Brain microvascular endothelial cell (primary cell): ENCODE data around the gene BORCS5.

Source experiments
- DNase-seq: peaks from one replicate; pipeline ENCODE4 v3.0.0-alpha.2; 2020
- H3K27ac ChIP-seq: fragments of 250-450 bp; sonication (Bioruptor Pico); 2 replicates; pipeline ENCODE4 v1.5.1; 2020; ENCODE audit warnings: mild to moderate bottlenecking, moderate library complexity
- H3K27me3 ChIP-seq: fragments of 250-450 bp; sonication (Bioruptor Pico); replicated peaks from 2 replicates; pipeline ENCODE4 v1.5.1; 2020; ENCODE audit warnings: mild to moderate bottlenecking
- H3K36me3 ChIP-seq: fragments of 250-450 bp; sonication (Bioruptor Pico); replicated peaks from 2 replicates; pipeline ENCODE4 v1.5.1; 2020; ENCODE audit warnings: mild to moderate bottlenecking
- H3K4me3 ChIP-seq: 2 replicates; pipeline ENCODE4 v1.5.1; 2011; ENCODE audit warnings: low read depth, mild to moderate bottlenecking, control low read depth, low read length, moderate library complexity
- in situ Hi-C: cut with HindIII; loops from 2 replicates; pipeline ENCODE4 v1.10.0; 2017; ENCODE audit warnings: low sequenced_read_pairs, low pct_ligation_motif_present
- TF ChIP-seq, protein P1 (sequence below): IDR thresholded peaks from 2 replicates; pipeline ENCODE4 v1.5.1; 2011; ENCODE audit warnings: low read depth, mild to moderate bottlenecking, moderate library complexity, low read length, control low read depth, inconsistent platforms; ENCODE audit errors: missing control alignments

BORCS5 gene

DNA sequence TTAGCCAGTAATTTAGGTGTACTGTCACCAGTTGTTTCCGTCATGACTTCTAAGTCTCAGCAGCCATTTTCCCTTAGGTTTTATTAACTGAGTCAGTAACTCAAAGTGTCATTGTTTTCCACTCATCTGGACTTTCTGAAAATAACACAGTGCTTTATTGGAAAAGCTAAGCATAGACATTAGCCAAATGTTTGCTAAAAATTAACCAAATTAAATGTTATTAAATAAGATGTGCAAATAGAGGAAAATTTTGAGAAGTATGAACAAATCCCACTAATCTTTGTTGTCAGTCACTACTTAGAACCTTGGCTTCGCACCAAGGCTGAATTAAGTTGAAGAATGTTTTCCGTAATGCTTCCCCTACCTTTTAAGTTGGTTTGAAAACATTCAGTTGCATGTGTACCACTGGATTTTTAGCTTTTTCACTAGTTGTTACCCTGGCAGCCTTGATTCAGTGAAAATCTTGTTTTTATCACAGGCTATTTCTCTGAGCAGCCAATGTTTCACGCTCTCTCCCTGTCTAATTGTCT is 43.0 kb downstream of the BORCS5 start:
- no peak for DNase-seq
- TF ChIP-seq, protein P1, sequence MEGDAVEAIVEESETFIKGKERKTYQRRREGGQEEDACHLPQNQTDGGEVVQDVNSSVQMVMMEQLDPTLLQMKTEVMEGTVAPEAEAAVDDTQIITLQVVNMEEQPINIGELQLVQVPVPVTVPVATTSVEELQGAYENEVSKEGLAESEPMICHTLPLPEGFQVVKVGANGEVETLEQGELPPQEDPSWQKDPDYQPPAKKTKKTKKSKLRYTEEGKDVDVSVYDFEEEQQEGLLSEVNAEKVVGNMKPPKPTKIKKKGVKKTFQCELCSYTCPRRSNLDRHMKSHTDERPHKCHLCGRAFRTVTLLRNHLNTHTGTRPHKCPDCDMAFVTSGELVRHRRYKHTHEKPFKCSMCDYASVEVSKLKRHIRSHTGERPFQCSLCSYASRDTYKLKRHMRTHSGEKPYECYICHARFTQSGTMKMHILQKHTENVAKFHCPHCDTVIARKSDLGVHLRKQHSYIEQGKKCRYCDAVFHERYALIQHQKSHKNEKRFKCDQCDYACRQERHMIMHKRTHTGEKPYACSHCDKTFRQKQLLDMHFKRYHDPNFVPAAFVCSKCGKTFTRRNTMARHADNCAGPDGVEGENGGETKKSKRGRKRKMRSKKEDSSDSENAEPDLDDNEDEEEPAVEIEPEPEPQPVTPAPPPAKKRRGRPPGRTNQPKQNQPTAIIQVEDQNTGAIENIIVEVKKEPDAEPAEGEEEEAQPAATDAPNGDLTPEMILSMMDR = no peak
- H3K27me3 ChIP-seq = no peaks in the 10 kb centered on the region
- no peaks in the 10 kb centered on the region for H3K36me3 ChIP-seq
- H3K4me3 ChIP-seq = no peak overlapping the region
- no peak overlapping the region for H3K27ac ChIP-seq
- in situ Hi-C loops = no loop called here

DNA sequence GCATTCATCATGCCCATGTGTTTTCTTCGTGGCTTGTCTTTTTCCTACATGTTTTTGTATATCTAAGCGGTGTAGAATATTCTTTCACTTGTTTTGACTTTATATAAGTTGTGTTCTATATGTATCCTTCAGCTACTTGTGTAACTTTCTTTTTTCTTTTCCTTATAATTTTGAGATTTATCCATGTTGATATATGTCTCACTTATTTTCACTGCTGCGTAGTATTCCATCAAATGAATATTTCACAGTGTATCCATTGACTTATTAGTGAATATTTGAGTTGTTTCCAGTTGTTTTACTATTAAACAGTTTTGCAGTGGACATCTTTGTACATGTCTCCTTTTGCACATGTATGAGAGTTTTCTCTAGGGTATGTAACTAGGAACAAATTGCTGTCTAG is 43.9 kb downstream of the BORCS5 start:
- DNase-seq = no peak
- in situ Hi-C loops = no loop called here
- Histone ChIP-seq H3K36me3 (no peaks in the 10 kb centered on the region), H3K4me3 (no peak overlapping the region), H3K27ac (no peak overlapping the region), H3K27me3 (no peaks in the 10 kb centered on the region)
- TF ChIP-seq, protein P1 = no peak

DNA sequence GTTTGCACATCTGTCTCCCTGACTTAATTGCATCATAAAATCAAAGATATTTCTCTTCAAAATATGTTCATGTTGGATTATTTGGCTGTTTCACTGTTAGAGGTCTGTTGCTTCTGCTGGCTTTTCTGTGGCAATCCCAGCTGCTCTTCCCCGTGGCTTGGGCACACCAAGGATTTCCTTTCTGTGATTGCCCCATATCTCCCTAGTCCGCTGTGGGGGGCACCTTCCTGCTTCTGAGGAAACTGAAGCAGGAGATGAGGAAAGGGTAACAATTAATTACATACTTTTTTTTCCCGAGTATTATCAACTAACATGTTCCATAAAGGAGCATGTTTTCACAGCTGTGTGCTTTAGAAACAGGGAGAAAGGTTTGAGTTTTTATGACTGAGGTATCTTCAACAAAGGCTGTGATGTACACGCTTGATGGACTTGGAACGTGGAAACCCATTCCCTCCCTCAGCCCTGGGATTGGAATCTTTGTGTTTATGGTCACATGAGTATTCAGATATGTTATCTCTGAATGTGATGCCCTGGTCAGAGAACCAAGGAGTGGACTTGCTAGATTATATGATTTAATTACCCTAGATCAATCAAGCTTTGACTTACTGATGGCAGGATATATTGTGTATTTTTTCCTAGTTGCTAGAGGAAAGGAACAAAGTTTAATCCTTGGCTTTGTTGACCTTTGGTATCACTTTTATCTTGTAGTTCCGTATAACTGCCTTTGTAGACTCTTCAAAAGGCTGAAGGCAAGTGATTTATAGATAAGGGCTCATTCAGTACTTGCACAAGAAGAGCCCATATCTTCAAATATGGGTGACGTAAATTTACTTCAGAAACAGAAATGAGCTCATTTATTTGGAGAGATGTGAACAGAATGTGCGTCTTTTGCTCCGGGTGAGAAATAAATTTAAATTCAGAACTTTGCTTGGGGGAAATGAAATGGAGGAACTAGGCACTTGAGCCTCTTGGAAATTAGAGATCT is 46.7 kb downstream of the BORCS5 start:
- TF ChIP-seq, protein P1 = no peak
- Histone ChIP-seq H3K4me3 (no peak overlapping the region), H3K27ac (no peak overlapping the region), H3K36me3 (no peaks in the 10 kb centered on the region), H3K27me3 (no peaks in the 10 kb centered on the region)
- no peak for DNase-seq
- in situ Hi-C loops = no loop called here

DNA sequence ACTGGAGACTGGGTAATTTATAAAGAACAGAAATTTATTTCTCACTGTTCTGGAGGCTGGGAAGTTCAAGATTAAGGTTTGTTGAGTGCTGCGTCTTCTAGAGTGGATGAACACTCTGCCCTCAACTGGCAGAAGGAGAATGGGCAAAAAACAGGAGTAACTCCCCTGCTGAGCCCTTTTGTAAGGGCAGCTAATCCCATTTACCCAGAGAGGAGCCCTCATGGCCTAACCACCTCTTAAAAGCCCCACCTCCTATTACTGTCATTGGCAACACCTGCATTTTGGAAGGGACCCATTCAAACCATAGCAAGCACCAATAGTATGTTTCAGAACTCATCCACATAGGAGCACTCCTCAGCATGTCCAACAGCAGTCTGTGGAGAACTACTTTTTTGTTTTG is 47.4 kb downstream of the BORCS5 start:
- TF ChIP-seq, protein P1 = no peak
- in situ Hi-C loops = no loop called here
- Histone ChIP-seq H3K4me3 (no peak overlapping the region), H3K27ac (no peak overlapping the region), H3K36me3 (no peaks in the 10 kb centered on the region), H3K27me3 (no peaks in the 10 kb centered on the region)
- no peak for DNase-seq

DNA sequence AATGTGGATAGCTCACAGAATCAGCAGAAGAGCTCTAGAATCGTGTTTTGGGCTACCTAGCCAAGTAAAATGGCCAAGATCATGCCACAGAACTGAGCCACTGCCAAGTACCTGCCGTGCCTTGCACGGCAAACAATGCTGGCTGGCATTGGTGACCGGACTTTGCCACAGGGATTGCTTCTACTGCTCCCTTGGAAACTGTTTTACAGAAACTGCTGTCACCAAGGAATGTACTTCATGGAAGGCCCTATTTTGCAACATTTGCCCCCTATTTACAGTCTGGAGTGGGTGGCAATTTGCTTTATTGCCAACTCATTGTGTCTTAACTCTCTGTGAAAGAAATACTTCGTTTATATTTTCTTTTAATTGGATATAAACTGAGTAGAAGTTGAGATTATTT is 49.0 kb downstream of the BORCS5 start:
- Histone ChIP-seq H3K27ac (no peak overlapping the region), H3K36me3 (no peaks in the 10 kb centered on the region), H3K27me3 (no peaks in the 10 kb centered on the region), H3K4me3 (no peak overlapping the region)
- in situ Hi-C loops = no loop called here
- TF ChIP-seq, protein P1 = no peak
- DNase-seq = no peak
